ENCODE data around the gene FCN3.

Gene FCN3

DNA sequence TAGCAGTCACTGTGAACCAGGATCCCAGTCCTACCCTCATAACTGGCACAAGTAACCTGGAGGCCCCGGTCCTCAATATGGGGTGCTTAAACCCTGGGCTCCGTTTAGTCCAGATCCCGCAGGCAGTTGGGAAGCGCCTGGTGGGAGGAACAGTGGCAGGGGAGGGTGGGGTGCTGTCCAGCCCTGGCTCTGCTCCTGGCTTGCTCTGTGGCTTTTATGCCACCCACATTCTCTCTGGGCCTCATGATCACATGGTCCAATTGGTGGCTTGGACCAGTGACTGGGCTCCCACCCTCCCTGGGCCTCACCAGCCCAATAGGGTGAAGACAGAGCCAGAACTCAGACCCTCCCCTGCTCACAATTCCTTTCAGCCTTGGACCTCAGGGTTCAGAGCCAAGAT lies 5.6 kb upstream of the FCN3 start:
- DNase-seq = peak in 2 of 4 experiments; percentile 41 to 47

DNA sequence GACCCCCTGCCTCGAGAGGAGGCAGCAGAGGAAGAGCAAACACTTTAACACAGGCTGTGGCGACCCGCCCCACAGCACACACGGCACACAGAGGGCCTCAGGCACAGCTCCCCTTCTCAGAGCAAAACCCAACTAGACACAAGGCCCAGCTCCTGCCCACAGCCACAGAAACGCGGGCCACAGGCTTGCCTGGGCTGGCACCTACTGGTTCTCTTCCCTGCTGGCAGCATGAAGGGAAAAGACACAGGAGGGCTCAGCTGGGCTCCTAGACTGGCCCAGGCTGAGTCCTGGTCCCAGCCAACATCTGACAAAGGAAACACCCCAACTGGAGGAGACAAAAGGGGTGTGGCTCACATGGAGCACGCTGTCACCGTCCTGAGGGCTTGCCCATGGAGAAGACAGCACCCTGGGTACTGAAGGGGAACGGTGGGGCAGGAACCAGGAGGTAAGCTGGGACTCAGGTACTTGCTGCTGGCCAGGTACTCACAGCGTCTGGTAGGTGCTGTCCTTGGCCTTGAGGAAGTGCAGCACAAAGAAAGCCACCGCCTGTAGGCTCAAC lies 5.0 kb upstream of the FCN3 start:
- no peak for DNase-seq

DNA sequence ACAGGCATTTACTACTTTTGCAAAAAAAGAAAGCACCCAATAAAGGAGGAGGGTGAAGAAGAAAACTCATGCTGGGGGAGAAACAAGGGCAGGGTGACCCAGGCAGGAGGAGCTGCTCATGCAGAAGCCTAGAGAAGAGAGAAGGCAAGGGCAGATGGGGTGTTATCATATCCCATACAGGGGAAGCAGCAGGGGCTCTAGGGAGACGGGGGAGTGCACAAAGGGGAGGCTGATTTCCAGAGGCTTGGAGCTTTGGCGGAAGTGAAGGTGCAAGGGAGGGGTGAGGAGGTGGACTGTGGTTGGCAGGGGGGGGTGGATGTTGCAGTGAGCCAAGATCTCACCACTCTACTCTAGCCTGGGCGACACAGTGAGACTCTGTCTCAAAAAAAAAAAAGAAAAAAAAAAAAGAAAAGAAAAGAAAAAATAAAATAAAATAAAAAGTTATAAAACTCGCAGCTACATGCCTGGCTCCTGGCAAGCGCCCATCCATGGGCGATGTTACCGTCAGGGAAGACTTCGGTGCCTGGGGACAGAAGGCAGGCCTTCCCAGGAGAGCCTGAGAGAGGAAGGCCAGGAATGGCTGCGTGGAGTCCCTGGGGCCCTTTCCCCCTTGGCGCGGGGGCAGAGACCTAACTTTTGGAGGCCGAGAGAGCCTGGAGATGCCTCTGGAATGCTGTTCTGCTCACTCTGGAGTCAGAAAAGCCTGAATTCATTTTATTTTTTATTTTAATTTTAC lies 3.3 kb upstream of the FCN3 start:
- no peak for DNase-seq

DNA sequence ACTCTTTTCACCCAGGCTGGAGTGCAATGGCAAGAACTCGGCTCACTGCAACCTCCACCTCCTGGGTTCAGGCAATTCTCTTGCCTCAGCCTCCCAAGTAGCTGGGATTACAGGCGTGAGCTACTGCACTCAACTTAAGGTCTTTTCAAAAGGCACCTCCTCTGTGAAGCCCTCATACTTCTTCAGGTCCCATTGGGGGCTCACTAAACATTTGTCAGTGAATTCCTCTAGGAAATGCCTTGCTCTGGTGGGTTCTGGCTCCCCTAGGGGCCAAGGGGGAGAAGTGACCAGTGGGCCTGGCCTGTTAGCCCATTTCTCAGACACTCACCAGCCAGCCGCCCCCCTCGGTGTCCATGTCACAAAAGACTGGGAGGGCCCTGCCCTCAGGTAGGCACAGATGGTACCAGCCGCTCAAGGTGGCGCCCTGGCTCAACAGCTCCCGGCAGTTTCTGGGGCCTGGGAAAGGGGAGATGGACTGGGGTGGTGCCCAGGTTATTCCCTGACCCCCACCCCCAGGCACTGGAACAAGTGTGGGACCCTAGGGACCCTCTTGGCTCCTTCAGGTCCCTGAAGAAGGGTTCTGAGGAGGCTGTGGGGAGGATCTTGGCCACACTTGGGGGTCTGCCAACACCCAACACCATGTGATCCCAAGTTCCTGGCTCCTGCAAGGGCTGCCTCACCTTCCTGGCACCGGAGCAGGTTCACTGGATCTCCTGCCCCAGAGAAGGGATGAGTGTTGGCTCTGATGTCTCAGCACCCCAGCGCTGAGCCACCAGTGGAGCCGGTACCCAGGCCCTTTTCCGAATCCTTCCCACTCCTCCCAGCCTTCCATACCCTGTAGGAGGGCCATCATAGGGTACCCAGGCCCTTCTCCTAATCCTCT lies 1.6 kb downstream of the FCN3 start:
- peak in 1 of 4 experiments; percentile 30 for DNase-seq

DNA sequence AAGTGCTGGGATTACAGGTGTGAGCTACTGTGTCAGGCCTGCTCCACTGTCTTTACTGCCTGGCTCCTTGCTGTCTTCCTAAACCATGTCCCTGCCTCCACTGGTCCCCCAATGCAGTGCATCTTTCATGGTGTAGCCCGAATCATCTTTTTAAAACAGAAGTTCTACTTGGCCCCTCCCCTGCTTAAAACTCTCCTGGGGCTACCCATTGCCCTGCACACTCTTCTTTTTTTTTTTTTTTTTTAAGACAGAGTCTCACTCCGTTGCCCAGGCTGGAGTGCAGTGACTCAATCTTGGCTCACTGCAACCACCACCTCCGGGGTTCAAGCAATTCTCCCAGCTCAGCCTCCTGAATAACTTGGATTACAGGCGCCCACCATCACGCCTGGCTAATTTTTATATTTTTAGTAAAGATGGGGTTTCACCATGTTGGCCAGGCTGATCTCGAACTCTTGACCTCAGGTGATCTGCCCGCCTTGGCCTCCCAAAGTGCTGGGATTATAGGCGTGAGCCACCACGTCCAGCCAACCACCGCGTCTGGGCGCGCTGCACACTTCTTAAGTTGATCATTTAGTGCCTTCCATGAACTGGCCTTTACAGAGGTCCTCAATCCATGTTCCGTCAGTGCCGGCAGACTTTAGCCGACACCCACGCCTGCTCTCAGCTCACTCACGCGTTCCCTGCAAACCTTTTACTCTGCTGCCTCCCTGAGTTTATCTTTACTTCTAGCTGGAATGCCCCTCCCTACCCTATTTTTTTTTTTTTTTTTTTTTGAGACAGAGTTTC lies 2.4 kb downstream of the FCN3 start:
- DNase-seq = no peak

DNA sequence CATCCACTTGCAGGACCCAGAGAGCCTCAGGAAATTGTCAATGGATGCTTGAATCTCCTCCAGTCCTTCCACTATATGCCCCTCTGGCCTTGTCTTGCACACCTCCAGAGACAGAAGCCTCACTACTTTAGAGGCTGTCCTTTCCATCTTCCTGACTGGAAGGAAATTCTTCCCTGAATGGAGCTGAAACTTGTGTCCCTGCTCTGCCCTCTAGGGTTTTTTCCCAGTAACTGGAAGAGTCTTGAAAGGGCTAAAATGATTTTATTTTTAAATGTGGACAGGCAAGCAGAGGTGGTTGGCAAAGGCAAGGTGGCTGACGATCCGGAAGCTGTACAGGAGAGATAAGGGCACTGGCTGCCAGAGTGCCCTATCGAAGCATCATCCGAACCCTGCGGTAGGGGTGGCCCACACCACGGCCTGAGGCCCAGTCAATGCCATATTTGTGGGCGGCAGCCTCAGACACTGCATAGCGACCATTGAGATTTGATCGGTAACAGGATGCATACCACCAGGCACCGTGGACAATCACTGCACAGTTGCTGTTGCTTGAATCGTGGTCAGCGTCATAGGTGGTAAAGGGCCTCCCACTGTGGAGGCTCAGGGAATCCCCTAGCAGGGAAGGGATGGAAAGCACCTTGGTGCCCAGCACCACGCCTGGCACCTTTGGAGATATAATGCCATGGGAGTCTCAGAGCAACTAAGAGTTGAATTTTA lies 5.6 kb downstream of the FCN3 start:
- no peak for DNase-seq

DNA sequence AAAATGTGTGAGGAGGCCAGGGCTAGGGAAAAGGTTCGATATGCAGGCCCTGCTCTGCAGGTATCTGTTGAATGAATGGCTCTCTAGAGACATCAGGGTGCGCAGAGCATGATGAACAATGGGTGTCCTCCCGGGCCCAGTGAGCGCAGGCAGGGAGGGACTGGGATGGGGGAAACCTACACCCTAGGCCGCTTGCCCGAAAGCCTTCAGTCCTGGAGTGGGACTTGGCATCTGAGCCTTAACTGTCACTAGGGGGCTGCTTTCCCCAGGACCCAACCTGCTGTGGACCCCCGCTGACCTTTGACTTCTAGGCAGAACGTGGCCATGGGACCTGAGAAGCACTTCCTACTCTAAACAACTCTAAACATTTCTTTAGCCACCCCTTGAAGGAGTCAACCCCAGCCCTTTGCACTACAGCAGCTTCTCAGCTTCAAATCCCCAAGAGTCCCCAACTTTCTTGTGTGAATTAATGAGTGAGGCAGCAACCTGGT lies 7.4 kb downstream of the FCN3 start:
- no peak for DNase-seq

DNA sequence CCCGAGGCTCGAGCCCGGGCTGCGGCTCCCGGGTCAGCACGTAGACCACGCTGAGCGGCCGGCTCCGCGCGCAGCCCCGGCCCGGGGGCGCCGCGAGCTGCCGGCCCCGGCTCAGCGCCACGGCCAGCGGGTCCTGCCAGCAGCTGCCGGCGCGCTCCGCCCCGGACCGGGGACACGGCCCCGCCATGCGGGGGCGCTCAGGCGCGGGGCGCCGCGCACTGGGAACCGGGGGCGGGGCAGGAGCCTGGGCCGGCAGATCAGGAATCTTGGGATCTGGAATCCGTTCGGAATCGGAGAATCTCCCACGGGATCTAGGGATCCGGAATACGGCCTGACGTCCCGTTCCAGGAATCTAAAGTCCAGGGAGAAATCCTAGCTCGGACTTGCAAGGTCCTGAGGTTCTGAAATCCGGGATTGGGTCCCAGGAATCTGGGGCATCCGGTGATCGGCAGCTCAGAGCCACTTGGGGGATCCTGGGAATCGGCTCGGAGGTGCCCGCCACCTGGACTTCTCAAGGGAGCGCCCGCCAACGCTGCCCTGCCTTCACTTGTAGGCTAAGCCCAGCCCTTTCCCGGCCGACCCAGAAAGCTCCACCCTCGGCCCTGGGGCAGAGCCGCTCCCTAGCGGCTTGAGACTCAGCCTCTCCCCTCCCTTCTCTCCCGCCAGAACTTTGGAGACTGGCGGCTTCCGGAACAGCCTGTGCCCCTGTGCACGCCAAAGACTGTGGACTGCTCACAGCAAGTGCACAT lies 8.0 kb downstream of the FCN3 start, which contains the start of gene MAP3K6:
TSS of gene MAP3K6 (minus strand) at position 551 of the 749 bp plus-strand sequence. CDS start at position 187, 364 bp downstream.
- DNase-seq = peak; percentile 70 to 88 (median 80)

DNA sequence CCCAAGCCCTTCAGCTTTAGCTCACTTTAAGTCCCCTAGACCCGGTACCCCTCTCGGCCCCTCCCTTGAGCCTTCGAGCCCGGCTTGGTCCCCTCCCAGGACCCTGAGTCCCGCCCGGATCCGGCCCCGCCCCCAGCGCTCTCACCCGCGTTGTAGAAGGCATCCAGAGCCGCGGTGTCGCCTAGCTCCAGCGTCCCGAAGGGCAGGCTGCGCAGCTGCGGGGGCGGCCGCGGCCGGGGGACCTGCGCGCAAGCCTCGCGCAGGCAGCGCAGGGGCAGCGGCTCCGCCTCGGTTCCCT lies 8.6 kb downstream of the FCN3 start:
- DNase-seq = peak; percentile 80 to 92 (median 88)

DNA sequence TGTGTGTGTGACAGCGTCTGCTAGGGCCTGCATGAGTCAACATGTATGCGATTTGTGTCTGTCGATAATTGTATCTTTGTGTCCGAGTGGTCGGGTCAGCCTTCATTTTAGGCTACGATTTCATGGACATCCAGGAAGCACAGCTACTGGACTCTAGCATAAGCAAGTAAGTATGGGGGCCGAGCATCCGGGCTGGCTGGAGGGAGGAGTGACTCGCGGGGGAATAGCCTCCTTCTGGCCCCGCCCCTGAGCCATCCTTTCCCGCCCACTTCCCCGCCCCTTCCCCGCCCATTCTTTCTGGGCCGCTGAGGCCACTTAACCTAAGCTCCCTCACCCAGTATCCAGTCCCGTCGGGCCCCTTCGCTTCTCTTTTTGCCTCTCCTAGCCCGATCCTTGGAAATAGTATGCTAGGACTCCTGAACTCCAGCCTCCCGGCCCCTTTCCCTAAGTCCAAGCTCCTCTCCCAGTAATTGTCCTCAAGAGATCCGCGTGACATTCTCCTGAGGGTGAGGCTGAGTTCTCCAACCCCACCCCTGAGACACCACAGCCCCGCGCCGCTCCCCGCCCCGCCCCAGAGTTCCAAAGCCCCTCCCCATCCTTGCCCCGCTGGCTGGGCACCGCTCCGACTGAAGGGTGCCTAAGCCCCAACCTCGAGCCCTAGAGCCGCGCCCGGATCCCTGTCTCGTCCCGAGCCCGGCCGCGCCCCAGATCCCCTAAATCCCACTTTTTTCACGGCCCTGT lies 9.1 kb downstream of the FCN3 start:
- DNase-seq = peak; percentile 84 to 95 (median 92)

DNA sequence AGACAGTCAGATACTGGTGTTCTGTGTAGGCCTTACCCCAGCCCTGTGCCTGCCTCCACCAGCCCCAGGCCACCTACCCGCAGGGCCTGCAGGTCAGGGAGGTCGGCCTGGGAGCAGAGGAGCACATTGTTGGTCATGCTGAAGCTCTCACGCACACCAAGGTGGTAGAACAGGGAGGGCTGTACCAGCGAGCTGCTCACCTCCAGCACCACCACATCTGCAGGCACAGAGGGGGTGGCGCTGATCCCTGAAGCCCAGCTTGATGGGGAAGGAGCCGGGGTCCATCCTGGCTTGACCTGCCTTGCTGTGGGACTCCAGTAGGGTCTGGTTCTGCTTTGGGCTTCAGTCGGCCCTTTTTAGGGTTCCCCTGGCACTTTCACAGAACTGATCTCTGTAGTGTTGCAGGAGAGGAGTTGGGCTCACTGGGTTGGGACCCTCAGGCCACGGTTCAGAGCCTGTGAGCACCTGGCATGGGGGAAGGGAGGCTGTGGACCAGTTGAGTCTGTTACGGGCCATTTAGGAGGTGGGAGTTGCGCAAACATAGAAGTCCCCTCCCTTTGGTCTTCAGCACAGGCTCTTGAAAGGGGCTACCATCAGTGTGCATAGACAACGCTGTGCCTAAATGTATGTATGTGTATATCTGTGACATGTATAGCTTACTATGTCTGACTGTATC lies 9.8 kb downstream of the FCN3 start:
- DNase-seq = no peak

DNA sequence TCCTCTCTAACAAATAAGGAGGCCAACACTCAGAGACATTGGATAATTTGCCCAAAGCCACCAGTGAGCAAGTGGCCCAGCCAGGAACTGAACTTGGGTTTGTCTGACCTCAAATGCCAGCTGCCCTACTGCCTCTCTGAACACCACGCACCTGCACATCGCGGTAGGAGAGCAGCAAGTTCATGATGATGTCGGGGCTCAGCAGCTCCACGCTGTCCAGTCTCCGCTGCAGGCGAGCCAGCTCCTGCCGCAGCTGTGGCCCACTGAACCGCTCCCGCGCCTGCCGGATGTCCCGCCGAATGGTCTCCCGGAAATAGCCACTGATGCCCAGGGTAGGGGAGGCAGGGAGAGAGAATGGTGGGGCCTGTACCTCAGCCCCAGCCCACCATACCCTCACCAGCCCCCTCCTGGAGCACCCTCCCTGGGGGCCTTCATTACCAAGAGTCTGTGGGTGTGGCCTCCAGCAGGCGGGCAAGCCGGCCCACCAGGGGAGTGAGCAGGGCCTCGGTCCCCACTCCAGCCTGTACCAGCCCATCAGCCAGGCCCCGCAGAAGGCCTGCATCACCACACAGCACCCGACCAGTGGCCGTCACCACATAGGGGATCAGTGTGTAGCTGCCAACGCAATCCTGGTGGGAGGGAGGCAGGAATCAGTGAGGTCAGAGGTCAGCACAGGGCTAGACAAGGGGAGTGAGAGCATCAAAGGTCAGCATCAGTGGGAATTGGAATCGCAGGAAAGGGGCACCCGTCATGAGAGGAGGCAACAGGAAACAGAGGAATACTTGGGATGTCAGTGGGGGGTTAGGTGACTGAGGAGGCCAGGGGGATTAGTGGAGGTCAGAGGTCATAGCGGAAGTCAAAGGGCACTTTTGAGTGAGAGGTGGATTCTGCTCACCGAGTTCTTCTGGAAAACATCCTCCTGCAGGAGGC lies 10.6 kb downstream of the FCN3 start:
- no peak for DNase-seq

DNA sequence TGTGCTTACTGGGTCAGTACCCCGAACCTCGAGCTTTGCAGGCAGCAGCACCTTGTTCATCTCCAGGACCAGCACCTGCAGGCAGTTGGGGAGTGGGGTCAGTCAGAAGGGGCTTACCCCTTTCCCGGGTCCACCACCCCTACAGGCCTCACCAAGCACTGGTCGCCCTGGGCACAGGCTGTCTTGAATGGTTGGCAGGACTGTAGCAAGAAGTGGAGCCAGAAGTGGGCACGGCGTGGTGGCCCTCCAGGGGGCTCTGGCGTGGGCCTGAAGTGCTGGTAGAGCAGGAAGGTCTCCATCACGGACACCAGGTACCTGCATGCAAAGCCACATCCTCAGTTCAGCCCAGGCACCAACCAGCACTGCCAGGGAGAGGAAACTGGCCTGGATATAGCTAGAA lies 13.1 kb downstream of the FCN3 start:
- DNase-seq = no peak

DNA sequence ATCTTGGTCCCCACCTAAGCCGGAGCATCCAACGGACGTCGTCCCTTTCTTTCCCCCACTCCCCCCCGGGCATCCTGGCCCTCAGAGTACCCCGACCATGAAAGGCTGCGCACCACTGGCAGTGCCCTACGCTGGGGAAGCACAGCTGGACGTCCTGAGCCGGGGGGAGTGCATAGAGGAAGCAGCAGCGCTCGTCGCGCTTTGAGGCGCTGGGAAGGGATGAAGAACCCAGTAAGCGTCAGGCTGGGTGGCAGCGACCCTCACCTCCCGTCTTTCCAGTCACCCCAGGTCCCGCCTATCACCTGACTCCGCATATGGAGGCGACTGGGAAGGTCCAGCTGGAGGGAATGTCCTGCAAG lies 13.6 kb downstream of the FCN3 start:
- DNase-seq = no peak

DNA sequence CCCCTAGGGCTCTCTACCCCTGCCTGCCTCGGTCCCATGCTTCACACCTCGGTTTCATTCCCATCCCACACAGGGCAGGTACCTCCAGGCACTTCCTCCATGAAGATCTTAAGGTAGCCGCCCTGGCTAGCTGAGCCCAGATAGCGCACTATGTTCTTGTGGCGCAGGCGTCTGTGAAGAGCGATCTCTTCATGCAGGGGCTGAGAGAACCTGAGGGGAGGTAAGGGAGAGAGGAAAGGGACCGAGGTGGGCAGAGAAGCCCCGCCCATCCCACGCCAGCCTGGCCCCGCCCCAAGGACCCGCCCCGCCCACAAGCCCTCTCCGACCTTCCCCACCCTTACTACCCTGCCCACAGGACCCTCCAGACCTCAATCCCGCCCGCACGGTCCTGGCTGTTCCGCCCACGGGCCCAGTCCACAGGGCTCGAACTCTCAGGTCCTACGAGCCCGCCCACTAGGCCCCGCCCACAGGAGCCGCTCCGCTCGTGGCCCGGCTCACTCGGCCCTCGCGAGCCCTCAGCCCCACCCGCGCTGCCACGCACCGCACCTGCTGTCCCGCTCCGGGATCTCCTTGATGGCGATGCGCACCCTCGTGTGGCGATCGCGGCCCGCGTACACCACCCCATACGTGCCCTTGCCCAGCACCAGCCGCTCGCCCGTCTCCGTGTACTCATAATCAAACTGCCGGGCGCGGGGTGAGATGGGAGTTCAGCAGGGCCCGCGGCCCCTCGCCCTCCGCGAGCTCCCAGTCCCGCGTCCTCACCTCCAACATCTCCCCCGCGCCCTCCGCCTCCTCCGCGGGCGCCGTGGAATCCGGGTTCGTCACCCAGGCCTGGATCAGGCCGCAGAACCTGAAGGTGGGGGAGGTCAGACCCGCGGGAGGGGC lies 14.2 kb downstream of the FCN3 start:
- peak in 2 of 4 experiments; percentile 50 to 52 for DNase-seq

DNA sequence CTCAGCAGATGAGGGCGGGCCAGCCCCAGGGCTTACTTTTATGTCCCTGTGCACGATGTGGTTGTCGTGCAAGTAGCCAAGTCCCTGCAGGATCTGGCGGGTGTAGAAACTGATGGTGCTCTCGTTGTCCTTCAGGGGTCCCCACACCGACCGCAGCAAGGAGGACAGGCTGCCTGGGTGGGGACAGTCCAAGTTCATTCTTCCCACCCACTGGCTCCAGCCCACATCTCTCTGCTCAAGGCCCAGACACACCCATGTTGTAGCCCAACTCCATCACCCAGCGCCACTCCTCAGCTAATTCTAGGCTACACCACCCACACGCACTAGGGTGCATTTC lies 14.8 kb downstream of the FCN3 start:
- no peak for DNase-seq

DNA sequence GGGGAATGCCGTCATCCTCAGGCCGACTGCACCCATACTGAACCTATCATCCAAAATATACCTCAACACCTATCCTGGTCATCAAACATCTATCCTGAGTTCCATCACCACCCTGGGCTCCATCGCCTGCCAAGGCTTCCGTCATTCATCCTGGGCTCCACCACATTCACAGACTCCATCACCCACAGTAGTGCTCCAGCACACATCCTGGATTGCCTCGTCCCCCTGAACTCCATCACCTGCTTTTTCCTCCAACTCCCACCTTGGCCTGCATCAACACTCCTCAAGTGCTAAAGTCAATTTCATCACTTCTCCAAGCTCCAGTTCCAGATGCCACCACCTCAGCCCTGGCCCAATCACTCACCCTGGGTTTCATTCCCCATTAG lies 15.7 kb downstream of the FCN3 start:
- no peak for DNase-seq

All from suppressor macrophage (primary cell).